Bronchial epithelial cell (primary cell): Measurements from ENCODE around the gene KIF15. TPM values are rescaled to one million over a fixed set of nuclear protein-coding genes. Genes with fewer than 3 reads are reported as not detected.
"Not testable (repeated sequence)": the region's sequence is repeated elsewhere in the genome, so short reads cannot be mapped to it uniquely, and the experiment has no call there.

Experiments
- DNase-seq: peaks from one replicate; pipeline ENCODE4 v3.0.0-alpha.2; 2010; ENCODE audit warnings: low read depth
- FAIRE-seq: peaks from 2 replicates; lab custom pipeline; 2011; peaks lifted over from hg19 to GRCh38; lab: Jason Lieb, UNC
- H3K27me3 ChIP-seq: 2 replicates; pipeline ENCODE4 v1.5.1; 2011; ENCODE audit warnings: low read length; ENCODE audit not compliant: control insufficient read depth, insufficient read depth
- H3K36me3 ChIP-seq: 2 replicates; pipeline ENCODE4 v1.5.1; 2011; ENCODE audit warnings: low read length; ENCODE audit not compliant: control insufficient read depth, insufficient read depth
- H3K4me3 ChIP-seq: 2 replicates; pipeline ENCODE4 v1.5.1; 2011; ENCODE audit warnings: mild to moderate bottlenecking, low read depth, low read length, control low read depth
- CTCF ChIP-seq: IDR thresholded peaks from 2 replicates; pipeline ENCODE4 v1.5.1; 2011; ENCODE audit warnings: mild to moderate bottlenecking, moderate library complexity, low read length, control low read depth, inconsistent platforms; ENCODE audit not compliant: insufficient read depth, severe bottlenecking
- total RNA-seq: library from RNA; depleted of rRNA; stranded (reverse); fragments of >200 nt; gene quantifications from 2 replicates; pipeline ENCODE4 v1.2.1, GENCODE V29; 2014

The KIF15 gene
- total RNA-seq, 1 donor from 2014 or later: 0.53 TPM

- Histone ChIP-seq H3K36me3 (no peaks in the 10 kb centered on the region), H3K27me3 (no peaks in the 10 kb centered on the region), H3K4me3 (no peak overlapping the region)
- no peak for FAIRE-seq
- TF ChIP-seq CTCF: no peak
- peak; percentile 80 for DNase-seq
Measured at GRCh38 chr3:44845528-44846520, 84.2 kb downstream of the KIF15 start.

DNA sequence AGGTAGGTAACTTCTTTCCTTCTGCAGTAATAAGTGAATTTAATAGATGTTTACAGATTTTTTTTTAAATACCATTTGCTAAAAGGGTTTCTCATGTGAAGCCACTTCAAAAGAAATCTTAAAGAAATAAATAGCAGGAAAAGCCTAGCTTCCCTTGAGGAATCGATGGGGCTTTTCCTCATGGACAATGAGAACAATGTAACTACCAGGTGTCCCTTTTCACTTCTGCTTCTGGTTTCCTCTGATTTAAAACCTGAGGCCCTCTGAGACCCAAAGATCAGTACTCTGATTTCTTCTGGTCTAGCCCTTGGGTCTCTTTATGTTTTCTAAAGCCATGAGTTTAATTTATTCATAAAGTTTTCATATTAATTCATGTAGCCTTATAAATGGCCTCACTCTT is 87.0 kb downstream of the KIF15 start:
- H3K36me3 ChIP-seq: no peaks in the 10 kb centered on the region
- FAIRE-seq (no peak), DNase-seq (no peak)
- H3K4me3 ChIP-seq: no peak overlapping the region
- no peaks in the 10 kb centered on the region for H3K27me3 ChIP-seq
- TF ChIP-seq CTCF: no peak

GRCh38 chr3:44856663-44857062 is 95.1 kb downstream of the KIF15 start:
- FAIRE-seq, H3K36me3 ChIP-seq, H3K27me3 ChIP-seq, DNase-seq, H3K4me3 ChIP-seq: not testable (repeated sequence)

DNA sequence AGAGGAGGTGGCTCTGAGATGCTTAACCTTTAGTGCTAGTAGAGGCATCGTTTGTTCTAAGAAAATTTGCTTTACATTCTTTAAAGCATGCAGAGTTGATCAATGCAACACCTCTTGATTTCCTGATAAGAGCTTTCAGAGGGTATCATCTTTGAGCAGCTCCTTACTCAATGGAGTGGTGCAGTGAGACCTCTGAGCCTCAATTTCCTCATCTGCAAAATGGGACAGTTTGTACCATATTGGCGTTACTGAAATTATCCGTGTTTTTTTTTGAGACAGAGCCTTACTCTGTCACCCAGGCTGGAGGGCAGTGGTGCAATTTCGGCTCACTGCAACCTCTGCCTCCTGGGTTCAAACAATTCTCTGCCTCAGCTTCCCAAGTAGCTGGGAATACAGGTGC is 98.5 kb downstream of the KIF15 start:
- peaks cover 2% of the 10 kb centered on the region for H3K36me3 ChIP-seq
- no peak overlapping the region for H3K4me3 ChIP-seq
- DNase-seq (no peak), FAIRE-seq (no peak)
- H3K27me3 ChIP-seq: no peaks in the 10 kb centered on the region
- no peak for TF ChIP-seq CTCF

GRCh38 chr3:44861412-44862225 is 100.0 kb downstream of the KIF15 start, which contains the start of gene TMEM42:
TMEM42 (plus strand) TSS chr3:44861912; CDS start chr3:44861925, 13 bp downstream.
- no peaks in the 10 kb centered on the region for H3K27me3 ChIP-seq
- H3K4me3 ChIP-seq: peak within 1 kb of the TSS; percentile 65
- FAIRE-seq (no peak), DNase-seq (peak; percentile 71)
- peaks cover 4% of the 10 kb centered on the region for H3K36me3 ChIP-seq
- peak; percentile 11 for TF ChIP-seq CTCF

GRCh38 chr3:44862226-44862637 is 100.6 kb downstream of the KIF15 start:
- H3K27me3 ChIP-seq: no peaks in the 10 kb centered on the region
- FAIRE-seq: peak; percentile 13
- TF ChIP-seq CTCF: no peak
- peak overlapping the region; percentile 65 for H3K4me3 ChIP-seq
- DNase-seq: peak; percentile 21
- peaks cover 4% of the 10 kb centered on the region for H3K36me3 ChIP-seq
